WERI-Rb-1 (cell line): ENCODE data around the gene NUDT14.

Experiments
- DNase-seq: peaks from one replicate; pipeline ENCODE4 v3.0.0-alpha.2; 2020
- H3K27ac ChIP-seq: fragments of 250-450 bp; sonication (Bioruptor Pico); 2 replicates; pipeline ENCODE4 v1.5.1; 2020; ENCODE audit warnings: mild to moderate bottlenecking, moderate library complexity
- H3K27me3 ChIP-seq: fragments of 250-450 bp; sonication (Bioruptor Pico); 2 replicates; pipeline ENCODE4 v1.5.1; 2021; ENCODE audit warnings: mild to moderate bottlenecking, low read depth, moderate library complexity; ENCODE audit not compliant: insufficient read depth, severe bottlenecking
- H3K36me3 ChIP-seq: fragments of 250-450 bp; sonication (Bioruptor Pico); 2 replicates; pipeline ENCODE4 v1.5.1; 2020; ENCODE audit warnings: mild to moderate bottlenecking, moderate library complexity
- H3K4me3 ChIP-seq: 2 replicates; pipeline ENCODE4 v1.5.1; 2011; ENCODE audit warnings: low read depth, mild to moderate bottlenecking, control low read depth, low read length
- H3K9me3 ChIP-seq: fragments of 250-450 bp; sonication (Bioruptor Pico); 2 replicates; pipeline ENCODE4 v1.5.1; 2021; ENCODE audit warnings: mild to moderate bottlenecking, moderate library complexity; ENCODE audit not compliant: severe bottlenecking
- TF ChIP-seq, protein P1 (sequence below): IDR thresholded peaks from 2 replicates; pipeline ENCODE4 v1.5.1; 2011; ENCODE audit warnings: low read depth, mild to moderate bottlenecking, control low read depth, inconsistent platforms, low read length

Gene NUDT14

DNA sequence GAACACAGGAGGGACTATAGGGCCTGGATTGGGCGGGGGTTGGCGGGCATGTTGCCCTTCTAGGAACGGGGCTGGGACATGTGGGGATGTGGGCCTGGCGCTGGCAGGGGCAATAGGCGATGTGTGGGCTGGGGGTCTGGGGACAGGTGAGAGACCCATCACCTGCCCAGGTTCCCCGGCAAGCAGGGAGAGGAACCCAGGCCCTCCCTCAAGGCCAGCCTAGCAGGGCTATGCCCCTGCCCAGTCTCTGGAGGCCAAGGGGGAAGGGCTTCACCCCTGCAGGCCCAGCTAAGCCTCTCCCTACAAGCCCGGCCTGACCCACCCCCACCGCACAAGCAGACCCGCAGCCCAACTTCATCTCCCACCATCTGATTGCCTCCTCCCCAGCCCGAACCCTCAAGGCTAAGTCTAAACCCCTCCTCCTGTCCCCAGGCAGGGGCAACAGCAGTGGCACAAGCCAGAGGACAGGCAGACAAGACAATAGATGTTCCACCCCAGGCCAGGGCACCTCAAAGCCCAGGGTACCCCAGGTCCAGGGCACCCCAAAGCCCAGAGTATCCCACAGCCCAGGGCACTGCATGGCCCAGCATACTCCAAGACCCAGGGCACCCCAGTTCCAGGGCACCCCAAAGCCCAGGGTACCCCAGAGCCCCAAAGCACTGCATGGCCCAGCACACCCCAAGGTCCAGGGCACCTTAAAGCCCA, 19.0 kb downstream of the NUDT14 start:
- Histone ChIP-seq H3K27me3 (no peaks in the 10 kb centered on the region), H3K27ac (peak overlapping the region; percentile 52), H3K4me3 (no peak overlapping the region), H3K9me3 (no peaks in the 10 kb centered on the region), H3K36me3 (peaks cover 29% of the 10 kb centered on the region)
- DNase-seq, result peak; percentile 58
- TF ChIP-seq, protein P1, sequence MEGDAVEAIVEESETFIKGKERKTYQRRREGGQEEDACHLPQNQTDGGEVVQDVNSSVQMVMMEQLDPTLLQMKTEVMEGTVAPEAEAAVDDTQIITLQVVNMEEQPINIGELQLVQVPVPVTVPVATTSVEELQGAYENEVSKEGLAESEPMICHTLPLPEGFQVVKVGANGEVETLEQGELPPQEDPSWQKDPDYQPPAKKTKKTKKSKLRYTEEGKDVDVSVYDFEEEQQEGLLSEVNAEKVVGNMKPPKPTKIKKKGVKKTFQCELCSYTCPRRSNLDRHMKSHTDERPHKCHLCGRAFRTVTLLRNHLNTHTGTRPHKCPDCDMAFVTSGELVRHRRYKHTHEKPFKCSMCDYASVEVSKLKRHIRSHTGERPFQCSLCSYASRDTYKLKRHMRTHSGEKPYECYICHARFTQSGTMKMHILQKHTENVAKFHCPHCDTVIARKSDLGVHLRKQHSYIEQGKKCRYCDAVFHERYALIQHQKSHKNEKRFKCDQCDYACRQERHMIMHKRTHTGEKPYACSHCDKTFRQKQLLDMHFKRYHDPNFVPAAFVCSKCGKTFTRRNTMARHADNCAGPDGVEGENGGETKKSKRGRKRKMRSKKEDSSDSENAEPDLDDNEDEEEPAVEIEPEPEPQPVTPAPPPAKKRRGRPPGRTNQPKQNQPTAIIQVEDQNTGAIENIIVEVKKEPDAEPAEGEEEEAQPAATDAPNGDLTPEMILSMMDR, result no peak

DNA sequence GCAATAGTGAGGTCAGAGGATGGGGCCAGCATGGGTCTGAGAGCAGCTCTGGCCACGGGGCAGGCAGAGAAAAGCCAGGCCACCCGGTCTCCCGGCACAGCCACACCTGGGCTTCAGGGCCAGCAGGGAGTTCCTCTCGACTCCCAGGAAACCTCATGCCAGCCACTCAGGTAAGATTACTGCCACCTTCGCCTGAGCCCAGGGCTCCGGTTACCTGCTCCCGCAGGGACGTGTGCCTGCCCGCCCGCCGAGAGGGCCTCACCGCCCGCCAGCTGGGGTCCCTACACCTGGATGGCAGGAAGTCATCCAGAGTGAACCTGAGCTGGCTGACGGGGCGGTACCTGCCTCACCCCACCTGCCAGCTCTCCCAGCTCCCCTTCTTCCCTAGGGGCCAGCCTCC, 19.8 kb downstream of the NUDT14 start:
- Histone ChIP-seq H3K4me3 (no peak overlapping the region), H3K27ac (peak overlapping the region; percentile 54; the same call in 1 of the 2 replicates), H3K9me3 (no peaks in the 10 kb centered on the region), H3K27me3 (no peaks in the 10 kb centered on the region), H3K36me3 (peaks cover 24% of the 10 kb centered on the region)
- TF ChIP-seq, protein P1, result no peak
- no peak for DNase-seq

DNA sequence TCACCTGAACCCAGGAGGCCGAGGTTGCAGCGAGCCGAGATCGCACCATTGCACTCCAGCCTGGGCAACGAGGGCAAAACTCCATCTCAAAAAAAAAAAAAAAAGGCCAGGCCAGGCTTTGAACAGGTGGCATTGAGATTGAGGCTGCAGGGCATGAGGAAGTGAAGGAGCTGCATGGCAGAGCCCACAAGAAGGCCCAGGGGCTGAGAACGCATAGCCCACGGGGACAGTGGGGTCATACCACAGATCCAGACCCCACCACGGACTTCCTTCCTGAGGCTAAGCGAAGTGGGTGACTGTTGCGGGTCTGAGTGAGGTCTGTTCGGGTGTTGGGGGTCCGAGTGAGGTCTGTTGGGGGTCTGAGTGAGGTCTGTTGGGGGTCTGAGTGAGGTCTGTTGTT, 20.3 kb downstream of the NUDT14 start:
- H3K27ac ChIP-seq, result peak overlapping the region; percentile 54
- H3K4me3 ChIP-seq, result no peak overlapping the region
- no peak for DNase-seq
- H3K36me3 ChIP-seq, result peaks cover 21% of the 10 kb centered on the region
- H3K27me3 ChIP-seq, result no peaks in the 10 kb centered on the region
- TF ChIP-seq, protein P1, result no peak
- no peaks in the 10 kb centered on the region for H3K9me3 ChIP-seq

DNA sequence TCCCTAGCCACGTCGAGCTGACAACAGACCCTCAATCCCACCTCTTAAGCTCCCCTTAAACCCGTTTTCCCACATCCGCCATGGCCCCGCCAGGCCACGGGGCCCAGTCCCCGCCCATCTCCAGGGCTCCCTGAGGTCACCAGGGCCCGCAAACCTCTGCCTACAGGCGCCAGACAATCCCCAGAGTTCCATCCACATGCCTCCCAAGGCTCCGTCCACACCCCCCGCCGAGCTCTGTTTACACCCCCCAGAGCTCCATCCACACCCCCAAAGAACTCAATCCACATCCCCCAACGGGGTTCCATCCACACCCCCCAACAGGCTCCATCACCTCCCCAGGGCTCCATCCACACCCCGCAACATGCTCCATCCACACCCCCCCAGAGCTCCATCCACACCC, 21.8 kb downstream of the NUDT14 start:
- H3K27me3 ChIP-seq, result no peaks in the 10 kb centered on the region
- TF ChIP-seq, protein P1, result no peak
- H3K36me3 ChIP-seq, result peaks cover 29% of the 10 kb centered on the region

DNA sequence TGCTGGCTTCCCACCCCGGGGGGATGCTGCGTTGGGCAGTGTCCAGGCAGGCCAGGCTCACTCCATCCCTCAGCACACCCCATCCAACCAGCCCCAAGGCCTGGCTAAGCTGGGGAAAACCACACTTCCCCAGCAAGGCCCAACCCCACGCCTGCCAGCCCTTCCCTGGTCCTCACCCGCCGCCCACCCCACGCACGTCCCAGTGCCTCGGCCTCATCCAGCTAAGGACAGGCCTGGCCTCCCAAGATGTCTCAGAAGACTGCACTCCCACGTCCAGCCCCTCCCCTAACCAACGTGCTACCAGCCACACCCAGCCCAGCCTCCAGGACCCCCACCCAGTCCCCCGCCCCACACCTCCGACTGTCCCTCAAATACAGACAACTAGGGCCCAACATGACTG, 22.3 kb downstream of the NUDT14 start:
- H3K36me3 ChIP-seq, result peaks cover 32% of the 10 kb centered on the region
- no peak for DNase-seq
- TF ChIP-seq, protein P1, result no peak
- H3K9me3 ChIP-seq, result no peaks in the 10 kb centered on the region
- H3K4me3 ChIP-seq, result no peak overlapping the region
- no peaks in the 10 kb centered on the region for H3K27me3 ChIP-seq
- no peak overlapping the region for H3K27ac ChIP-seq

More for the DNA sequence above, 21.8 kb downstream of the NUDT14 start:
- Histone ChIP-seq H3K9me3 (no peaks in the 10 kb centered on the region), H3K27ac (no peak overlapping the region), H3K4me3 (no peak overlapping the region)
- no peak for DNase-seq

DNA sequence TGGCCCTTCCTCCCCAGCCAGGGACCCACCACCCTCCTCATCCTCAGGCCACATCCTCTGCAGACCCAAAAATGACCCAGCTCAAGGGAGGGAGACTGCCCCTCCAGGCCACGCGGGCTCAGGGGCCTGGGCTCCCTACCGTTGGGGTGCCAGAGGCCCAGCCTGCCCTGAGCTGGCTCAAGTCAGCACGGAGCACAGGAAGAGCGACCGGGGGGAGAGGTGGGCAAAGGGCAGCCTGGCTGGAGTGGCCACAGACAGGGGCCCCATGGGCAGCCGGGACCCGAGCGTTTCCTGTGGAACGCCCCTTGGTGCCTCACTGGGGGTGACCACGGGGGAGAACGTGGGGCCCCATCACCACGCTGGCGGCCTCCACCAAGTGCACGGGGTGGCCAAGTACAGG, 23.2 kb downstream of the NUDT14 start:
- Histone ChIP-seq H3K27me3 (no peaks in the 10 kb centered on the region), H3K36me3 (peaks cover 32% of the 10 kb centered on the region), H3K4me3 (no peak overlapping the region), H3K9me3 (no peaks in the 10 kb centered on the region), H3K27ac (no peak overlapping the region)
- DNase-seq, result no peak
- TF ChIP-seq, protein P1, result no peak
